HL-60 (cell line): ENCODE data around the gene SH3RF3.

ENCODE experiments used
- CTCF ChIP-seq: IDR thresholded peaks from one replicate; pipeline ENCODE4 v1.5.1; 2011; ENCODE audit warnings: low read length, control low read depth, inconsistent platforms; ENCODE audit not compliant: insufficient read depth
- POLR2AphosphoS5 ChIP-seq: IDR thresholded peaks from 2 replicates; pipeline ENCODE4 v1.6.1; 2012; ENCODE audit warnings: low read depth
- REST ChIP-seq: IDR thresholded peaks from 2 replicates; pipeline ENCODE4 v1.6.1; 2012; ENCODE audit warnings: low read depth; ENCODE audit not compliant: insufficient replicate concordance

GRCh38 chr2:109467701-109468100, 338.7 kb downstream of the SH3RF3 start:
- TF ChIP-seq CTCF = no peak
- TF ChIP-seq POLR2AphosphoS5 = no peak
- TF ChIP-seq REST = no peak
